IMR-90 (cell line): ENCODE data around the gene SYT3. TPM values are rescaled to one million over a fixed set of nuclear protein-coding genes. Genes with fewer than 3 reads are reported as not detected.

ENCODE experiments used
- ATAC-seq: fragments of 200-7000 bp; cut with Tn5 transposase; 2 replicates; pipeline ENCODE4 v1.9.1; 2020; ENCODE audit warnings: low read depth, mild to moderate bottlenecking, moderate library complexity
- BruUV-seq: library from RNA; stranded (reverse); fragments of 400-500 nt; replicated peaks from 2 replicates; lab custom pipeline; 2021; lab: Mats Ljungman, UMichigan
- CTCF ChIA-PET: fragments of 300-600 bp; formaldehyde crosslinking; extraction: SDS; loops from one replicate; lab custom pipeline; 2021; ENCODE audit warnings: antibody characterized with exemption; lab: Yijun Ruan, JAX
- POLR2A ChIA-PET: fragments of 300-600 bp; sonication (Branson Sonifier 250); formaldehyde crosslinking; loops from one replicate; lab custom pipeline; 2022; ENCODE audit warnings: antibody characterized with exemption; ENCODE audit not compliant: unreplicated experiment; lab: Charles Lee
- DNase-seq: peaks from one replicate; pipeline ENCODE4 v3.0.0; 2013
- H2AFZ ChIP-seq: replicated peaks from 2 replicates; pipeline ENCODE3; 2013; ENCODE audit warnings: low read length, mild to moderate bottlenecking; ENCODE audit not compliant: poor library complexity
- H2AK5ac ChIP-seq: 2 replicates; pipeline ENCODE4 v1.6.1; 2013; ENCODE audit warnings: low read depth, low read length, inconsistent platforms
- H2AK9ac ChIP-seq: replicated peaks from 2 replicates; pipeline ENCODE3; 2013; ENCODE audit warnings: mild to moderate bottlenecking, low read depth, low read length, moderate library complexity; ENCODE audit not compliant: poor library complexity
- H2BK120ac ChIP-seq: 2 replicates; pipeline ENCODE4 v1.6.1; 2013; ENCODE audit warnings: low read depth, low read length, inconsistent platforms
- H2BK15ac ChIP-seq: 3 replicates; pipeline ENCODE4 v1.6.1; 2013; ENCODE audit warnings: low read depth, low read length, inconsistent platforms
- H2BK20ac ChIP-seq: 2 replicates; pipeline ENCODE4 v1.6.1; 2013; ENCODE audit warnings: low read depth, mild to moderate bottlenecking, inconsistent platforms, low read length, moderate library complexity
- H2BK5ac ChIP-seq: 2 replicates; pipeline ENCODE4 v1.6.1; 2013; ENCODE audit warnings: mild to moderate bottlenecking, low read depth, low read length, inconsistent platforms; ENCODE audit not compliant: poor library complexity, severe bottlenecking
- H3K14ac ChIP-seq: replicated peaks from 2 replicates; pipeline ENCODE4 v1.6.1; 2013; ENCODE audit warnings: low read depth, low read length, inconsistent platforms
- H3K18ac ChIP-seq: 2 replicates; pipeline ENCODE4 v1.6.1; 2013; ENCODE audit warnings: low read depth, low read length, control low read depth
- H3K23ac ChIP-seq: 2 replicates; pipeline ENCODE4 v1.6.1; 2013; ENCODE audit warnings: low read depth, low read length, inconsistent platforms
- H3K27ac ChIP-seq: 2 replicates; pipeline ENCODE4 v1.5.1; 2013; ENCODE audit warnings: mild to moderate bottlenecking, control low read depth, low read length; ENCODE audit not compliant: insufficient read depth
- H3K27me3 ChIP-seq: 2 replicates; pipeline ENCODE4 v1.6.1; 2013; ENCODE audit warnings: low read length; ENCODE audit not compliant: control insufficient read depth, insufficient read depth
- H3K36me3 ChIP-seq: 2 replicates; pipeline ENCODE4 v1.6.1; 2013; ENCODE audit warnings: low read length, mixed read lengths; ENCODE audit not compliant: control insufficient read depth, insufficient read depth
- H3K4ac ChIP-seq: 2 replicates; pipeline ENCODE4 v1.6.1; 2013; ENCODE audit warnings: low read depth, low read length, inconsistent platforms
- H3K4me1 ChIP-seq: 2 replicates; pipeline ENCODE4 v1.6.1; 2013; ENCODE audit warnings: low read length, mixed read lengths; ENCODE audit not compliant: control insufficient read depth, insufficient read depth
- H3K4me2 ChIP-seq: 2 replicates; pipeline ENCODE4 v1.6.1; 2013; ENCODE audit warnings: low read depth, mild to moderate bottlenecking, control low read depth, low read length, moderate library complexity
- H3K4me3 ChIP-seq: 2 replicates; pipeline ENCODE4 v1.5.1; 2013; ENCODE audit warnings: low read depth, mild to moderate bottlenecking, control low read depth, low read length, moderate library complexity; ENCODE audit not compliant: insufficient read depth
- H3K56ac ChIP-seq: 2 replicates; pipeline ENCODE4 v1.6.1; 2013; ENCODE audit warnings: low read length, inconsistent platforms; ENCODE audit not compliant: insufficient read depth; ENCODE audit errors: extremely low read depth
- H3K79me1 ChIP-seq, 2 experiments: 2 replicates each; pipeline ENCODE4 v1.6.1; 2013; ENCODE audit warnings: low read length in 2 of 2, inconsistent platforms in 1 of 2, low read depth in 1 of 2
- H3K9ac ChIP-seq: 2 replicates; pipeline ENCODE4 v1.6.1; 2013; ENCODE audit warnings: low read depth, low read length, control low read depth
- H3K9me1 ChIP-seq: 2 replicates; pipeline ENCODE4 v1.6.1; 2013; ENCODE audit warnings: low read length, inconsistent platforms; ENCODE audit not compliant: insufficient read depth
- H3K9me3 ChIP-seq: 2 replicates; pipeline ENCODE4 v1.6.1; 2013; ENCODE audit warnings: low read length; ENCODE audit not compliant: control insufficient read depth, insufficient read depth
- H4K20me1 ChIP-seq: 2 replicates; pipeline ENCODE4 v1.6.1; 2013; ENCODE audit warnings: low read length, inconsistent platforms; ENCODE audit not compliant: insufficient read depth
- H4K5ac ChIP-seq: 2 replicates; pipeline ENCODE4 v1.6.1; 2013; ENCODE audit warnings: mild to moderate bottlenecking, low read depth, low read length, control low read depth
- H4K8ac ChIP-seq, 2 experiments: 2 replicates each; pipeline ENCODE4 v1.6.1; 2013; ENCODE audit warnings: low read depth in 2 of 2, low read length in 2 of 2, control low read depth in 1 of 2, inconsistent platforms in 1 of 2
- H4K91ac ChIP-seq: 2 replicates; pipeline ENCODE4 v1.6.1; 2013; ENCODE audit warnings: low read depth, low read length, inconsistent platforms; ENCODE audit not compliant: insufficient read depth
- ELK1 ChIP-seq: fragments of 150-350 bp; IDR thresholded peaks from 2 replicates; pipeline ENCODE4 v1.6.1; 2016; ENCODE audit warnings: low read depth, mild to moderate bottlenecking, low read length, moderate library complexity, borderline replicate concordance
- NFE2L2 ChIP-seq: fragments of 150-350 bp; IDR thresholded peaks from 2 replicates; pipeline ENCODE4 v1.6.1; 2016; ENCODE audit warnings: low read depth, mild to moderate bottlenecking, low read length
- POLR2A ChIP-seq: IDR thresholded peaks from 2 replicates; pipeline ENCODE4 v1.6.1; 2012; ENCODE audit warnings: mild to moderate bottlenecking, low read depth, low read length
- WGBS, 2 experiments: methylation state at CpG; one replicate each; pipeline versions ENCODE4 v1.1.5 to v1.1.7; 2013; ENCODE audit warnings: missing lambda C conversion rate in 2 of 2; ENCODE audit not compliant: insufficient read length in 1 of 2; ENCODE audit errors: extremely low coverage in 2 of 2; 5-methylcytosine and 5-hydroxymethylcytosine counted together
- dilution Hi-C: fragments of 300-500 bp; cut with HindIII; formaldehyde crosslinking; loops from one replicate; pipeline ENCODE4 v1.14.3; 2018; ENCODE audit warnings: low sequenced_read_pairs; ENCODE audit not compliant: unreplicated experiment
- in situ Hi-C: fragments of 300-500 bp; cut with MboI; formaldehyde crosslinking; loops from 3 replicates; pipeline ENCODE4 v1.14.3; 2019; ENCODE audit warnings: low sequenced_read_pairs, inconsistent platforms, mixed read lengths
- intact Hi-C: fragments of 100-400 bp; cut with micrococcal nuclease; formaldehyde crosslinking; loops from 2 replicates; pipeline ENCODE4 v1.10.0; 2022
- polyA plus RNA-seq, 3 experiments: library from polyadenylated mRNA; depleted of rRNA; stranded (reverse); fragments of >200 nt; gene quantifications; 2 replicates each; pipeline ENCODE4 v1.2.3, GENCODE V29; 2012; ENCODE audit warnings: low replicate concordance in 1 of 3
- total RNA-seq: library from RNA; depleted of rRNA; stranded (reverse); fragments of >200 nt; gene quantifications from 2 replicates; pipeline ENCODE4 v1.2.3, GENCODE V29; 2012

Gene SYT3
- total and polyA plus RNA-seq, 2 of the 4 experiments (the other 2 are of a cell fraction) = 0.05 TPM; not detected in 1

- H4K8ac ChIP-seq = no peak overlapping the region
- ChIA-PET CTCF (no interaction called here), POLR2A (no interaction called here)
- H3K14ac ChIP-seq = no peak overlapping the region
- in situ Hi-C loops = no loop called here
- no peak overlapping the region for H3K4me3 ChIP-seq
- H3K79me1 ChIP-seq = no peaks in the 10 kb centered on the region
- TF ChIP-seq POLR2A = no peak
- no peak for TF ChIP-seq ELK1
- TF ChIP-seq NFE2L2 = no peak
- H2AFZ ChIP-seq = no peak overlapping the region
- H4K91ac ChIP-seq = no peak overlapping the region
- ATAC-seq (no peak), DNase-seq (no peak)
- intact Hi-C loops = no loop called here
- no peaks in the 10 kb centered on the region for H3K4me1 ChIP-seq
- H3K4me2 ChIP-seq = no peak overlapping the region
- no peak overlapping the region for H3K18ac ChIP-seq
- H4K5ac ChIP-seq = no peak overlapping the region
- no peaks in the 10 kb centered on the region for H3K9me1 ChIP-seq
- H3K9ac ChIP-seq = no peak overlapping the region
- H2BK20ac ChIP-seq = no peak overlapping the region
- H2BK120ac ChIP-seq = no peak overlapping the region
- dilution Hi-C loops = no loop called here
- BruUV-seq = no TSS peak
- no peak overlapping the region for H3K27ac ChIP-seq
- no peak overlapping the region for H2AK5ac ChIP-seq
- no peak overlapping the region for H3K56ac ChIP-seq
- no peaks in the 10 kb centered on the region for H3K9me3 ChIP-seq
- no peak overlapping the region for H3K23ac ChIP-seq
- no peak overlapping the region for H2AK9ac ChIP-seq
- H3K4ac ChIP-seq = no peak overlapping the region
- WGBS, 2 experiments = 28% methylated on average over 6 of the region's 6 CpGs; no CpG with 5 or more reads in 1 of the 2 experiments
- H2BK5ac ChIP-seq = no peak overlapping the region
- H3K27me3 ChIP-seq = peaks cover 3% of the 10 kb centered on the region
- H4K20me1 ChIP-seq = no peaks in the 10 kb centered on the region
- H2BK15ac ChIP-seq = no peak overlapping the region
- no peaks in the 10 kb centered on the region for H3K36me3 ChIP-seq
These were observed 5.4 kb upstream of the SYT3 start for GRCh38 chr19:50645107-50645506.
